ENCODE results near the gene ADAMTS18.

The ADAMTS18 gene

GRCh38 chr16:77435272-77435820, 512 bp upstream of the ADAMTS18 start:
- FAIRE-seq: no peak

DNA sequence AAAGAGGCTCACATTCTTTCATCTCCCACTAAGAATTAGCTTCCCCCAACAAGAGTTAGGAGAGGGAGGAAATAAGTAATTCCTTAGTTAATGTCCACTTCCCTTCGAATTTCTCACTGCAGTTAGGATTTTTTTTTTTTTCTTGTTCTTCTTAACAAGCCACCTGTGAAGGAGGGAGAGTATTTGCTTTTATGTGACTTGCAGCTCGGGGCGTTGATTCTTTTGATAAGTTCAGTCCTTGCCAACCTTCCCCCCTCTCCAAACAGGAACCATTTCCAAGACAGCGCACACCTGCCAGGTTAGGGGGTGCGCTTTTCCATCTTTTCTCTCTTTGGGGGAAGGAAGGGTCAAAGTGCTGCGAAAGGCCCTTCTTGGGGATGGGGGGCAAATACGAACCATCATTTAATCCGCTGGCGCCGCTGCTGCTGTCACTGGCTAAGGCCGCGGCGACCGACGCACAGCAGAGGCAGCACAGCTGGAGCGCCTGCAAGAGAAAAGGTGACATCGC, 758 bp downstream of the ADAMTS18 start:
- FAIRE-seq: no peak

DNA sequence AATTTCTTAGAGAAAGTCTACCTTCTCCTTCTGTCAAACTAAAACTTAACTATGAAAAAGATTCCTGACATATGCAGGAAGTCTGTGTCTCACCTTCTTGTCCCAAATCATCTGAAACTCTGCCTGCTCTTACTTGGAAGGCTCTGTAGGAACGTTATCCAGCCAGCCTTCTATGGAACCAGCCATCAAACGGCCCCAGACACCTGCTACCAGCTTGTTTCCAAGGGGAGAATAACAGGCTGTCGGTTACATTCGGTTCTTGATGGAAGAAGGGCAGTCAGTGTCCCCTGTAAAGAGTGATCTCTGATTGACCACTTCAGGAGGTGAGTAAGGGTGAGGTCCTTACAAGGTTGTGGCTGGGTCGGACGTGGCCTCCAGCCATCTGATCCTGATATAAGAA, 1.7 kb downstream of the ADAMTS18 start:
- no peak for FAIRE-seq

- no peak for FAIRE-seq
These were observed 2.6 kb downstream of the ADAMTS18 start for GRCh38 chr16:77432264-77432663.

DNA sequence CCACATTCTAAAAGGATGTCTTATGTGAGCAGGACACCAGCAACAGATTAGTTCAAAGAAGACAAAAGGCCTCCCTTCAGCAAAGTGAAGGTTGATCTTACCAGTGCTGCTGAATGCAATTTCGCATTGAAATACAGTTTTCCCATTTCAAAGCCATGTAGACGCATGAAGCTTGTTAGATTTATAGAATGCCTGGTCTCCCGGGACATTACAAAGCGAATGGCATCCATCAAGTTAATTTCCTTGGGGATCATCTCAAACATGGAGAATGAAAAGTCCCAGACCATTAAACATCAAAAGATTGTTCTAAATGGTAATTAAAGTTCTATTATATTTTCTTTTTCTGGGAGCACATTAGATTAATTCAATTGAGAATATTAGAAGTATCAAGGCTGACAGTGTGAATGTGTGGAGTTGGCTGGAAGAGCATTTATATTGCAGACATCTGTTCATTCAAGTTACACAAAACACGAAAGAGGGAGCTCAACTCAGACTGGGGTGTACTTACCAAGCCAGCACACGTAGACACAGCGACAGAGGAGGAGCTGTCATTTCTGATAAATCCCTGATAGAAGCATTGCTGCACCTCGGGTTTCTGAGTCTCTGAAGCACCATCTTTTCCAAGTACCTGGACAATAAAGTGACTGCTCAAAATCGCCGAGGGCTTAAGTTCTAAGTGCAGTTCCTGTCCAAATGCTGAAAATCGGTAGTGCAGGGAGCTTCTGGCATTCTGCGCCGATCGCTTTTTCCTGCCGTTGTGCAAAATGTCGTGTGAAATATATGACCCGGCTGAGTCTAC, 3.8 kb downstream of the ADAMTS18 start:
- FAIRE-seq: no peak

GRCh38 chr16:77430360-77430759, 4.5 kb downstream of the ADAMTS18 start:
- FAIRE-seq: no peak

GRCh38 chr16:77424871-77425604, 9.8 kb downstream of the ADAMTS18 start:
- no peak for FAIRE-seq

GRCh38 chr16:77422196-77422784, 12.5 kb downstream of the ADAMTS18 start:
- no peak for FAIRE-seq

DNA sequence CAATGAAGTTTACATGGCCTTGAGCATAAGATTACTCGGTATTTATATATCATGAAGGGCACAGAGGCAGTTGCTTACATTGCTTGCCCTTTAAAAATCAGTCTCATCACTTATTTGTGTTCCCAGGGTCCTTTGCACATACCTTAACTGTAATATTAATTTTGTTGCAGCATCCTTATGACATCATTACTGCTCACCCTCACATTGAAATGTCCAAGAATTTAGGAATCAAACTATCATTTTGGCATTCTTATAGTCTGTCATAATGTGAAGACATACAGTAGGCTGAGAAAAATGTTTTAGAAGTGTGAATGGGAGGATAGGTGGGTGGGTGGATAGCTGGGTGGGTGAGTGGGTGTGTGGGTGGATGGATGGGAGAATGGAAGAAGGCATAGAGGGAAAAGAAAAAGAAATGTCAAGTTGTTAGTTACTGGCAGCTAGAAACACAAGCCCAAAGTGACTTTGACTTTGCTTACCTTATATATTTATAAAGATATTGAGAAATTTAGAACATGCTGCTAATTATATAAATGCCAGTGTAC, 17.8 kb downstream of the ADAMTS18 start:
- no peak for FAIRE-seq

- no peak for FAIRE-seq
These were observed 20.0 kb downstream of the ADAMTS18 start for GRCh38 chr16:77414752-77415231.

- FAIRE-seq: no peak
These were observed 24.4 kb downstream of the ADAMTS18 start for GRCh38 chr16:77410449-77410848.

GRCh38 chr16:77409311-77409710, 25.5 kb downstream of the ADAMTS18 start:
- no peak for FAIRE-seq

DNA sequence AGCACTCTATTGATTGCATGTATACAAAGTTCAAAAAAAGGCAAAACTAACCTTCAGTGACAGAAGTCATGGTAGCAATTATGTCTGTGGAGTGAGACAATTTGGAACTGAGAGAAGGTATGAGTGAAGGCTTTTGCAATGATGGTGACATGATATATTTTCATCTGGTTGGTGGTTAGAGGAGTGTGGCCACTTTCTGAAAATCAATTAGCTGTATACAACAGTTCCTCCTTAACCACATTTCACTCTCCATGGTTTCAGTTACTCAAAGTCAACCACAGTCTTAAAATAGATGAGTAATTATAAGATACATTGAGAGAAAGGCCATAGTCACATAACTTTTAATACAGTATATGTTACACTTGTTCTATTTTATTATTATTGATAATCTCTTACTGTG, 26.2 kb downstream of the ADAMTS18 start:
- FAIRE-seq: no peak

GRCh38 chr16:77406680-77407079, 28.2 kb downstream of the ADAMTS18 start:
- no peak for FAIRE-seq

GRCh38 chr16:77404775-77405174, 30.1 kb downstream of the ADAMTS18 start:
- FAIRE-seq: no peak

DNA sequence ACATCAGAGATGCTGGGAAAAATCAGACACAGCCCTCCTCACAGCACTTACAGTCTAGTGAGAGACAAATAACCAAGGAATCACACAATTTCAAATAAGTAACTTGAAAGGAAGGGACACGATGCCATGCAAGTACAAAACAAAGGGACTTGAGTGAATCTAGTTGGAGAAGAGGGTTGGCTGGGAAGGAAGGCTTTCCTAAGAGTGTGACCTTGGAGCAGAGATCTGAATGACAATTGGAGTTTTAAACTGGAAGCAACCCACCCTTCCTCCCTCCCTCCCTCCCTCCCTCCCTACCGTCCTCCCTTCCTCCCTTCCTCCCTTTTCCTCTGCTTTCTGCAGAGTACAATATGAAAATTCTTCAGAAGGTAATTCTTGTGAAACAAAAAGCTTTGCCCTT, 31.1 kb downstream of the ADAMTS18 start:
- FAIRE-seq: no peak

DNA sequence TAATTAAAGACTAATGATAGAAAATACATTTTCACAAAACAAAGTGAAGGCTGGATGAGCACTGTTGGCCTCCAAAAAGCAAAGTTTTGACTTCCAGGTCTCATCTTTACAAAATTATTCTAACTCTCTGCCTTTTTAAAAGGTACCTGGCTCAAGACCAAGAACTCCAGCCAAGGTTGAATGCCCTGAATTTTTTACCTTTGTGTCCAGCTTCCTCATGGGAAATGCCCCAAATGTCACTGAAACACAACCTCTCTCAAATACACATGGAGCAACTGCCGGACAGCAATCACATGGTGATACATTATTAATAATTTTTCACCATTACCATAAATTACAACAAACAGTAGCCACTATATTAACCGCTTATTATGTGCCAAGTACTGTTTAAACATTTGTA, 32.2 kb downstream of the ADAMTS18 start:
- no peak for FAIRE-seq

DNA sequence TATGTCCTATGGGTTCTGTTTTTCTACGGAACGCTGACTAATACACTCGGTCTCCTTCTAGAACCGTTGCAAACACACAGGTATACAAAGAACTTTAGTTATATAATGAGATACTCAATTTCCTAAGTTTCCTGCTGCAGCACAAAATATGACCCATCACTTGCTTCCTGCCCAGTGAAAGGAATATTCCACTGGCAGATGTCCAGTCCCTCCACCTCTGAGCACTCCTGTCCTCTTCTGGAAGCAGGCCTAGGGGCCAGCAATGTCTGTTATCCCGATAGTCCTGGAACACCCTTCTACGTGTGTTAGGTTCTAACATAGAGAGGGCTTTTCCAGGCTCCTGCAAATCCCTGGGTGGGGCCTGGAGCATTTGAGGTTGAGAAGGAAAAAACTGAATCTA, 32.7 kb downstream of the ADAMTS18 start:
- no peak for FAIRE-seq

DNA sequence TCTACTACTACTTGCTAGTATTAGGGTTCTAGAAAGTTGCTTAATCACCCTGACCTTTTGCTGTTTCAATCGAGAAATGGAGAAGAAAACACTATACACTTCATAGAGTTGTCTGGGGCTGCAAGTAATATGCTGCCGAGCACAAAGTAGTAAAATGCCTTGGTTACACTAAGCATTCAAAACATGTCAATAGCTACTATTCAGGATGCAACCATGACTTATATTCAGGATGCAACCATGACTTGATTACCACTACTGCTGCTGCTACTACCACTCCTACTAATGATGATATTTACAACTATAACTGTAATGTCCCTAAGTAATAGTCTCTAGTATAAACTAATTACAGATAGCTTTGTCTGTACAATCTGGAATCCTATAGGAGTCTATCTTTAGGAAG, 35.3 kb downstream of the ADAMTS18 start:
- FAIRE-seq: no peak

- no peak for FAIRE-seq
These were observed 35.8 kb downstream of the ADAMTS18 start for GRCh38 chr16:77399066-77399465.

- no peak for FAIRE-seq
These were observed 36.3 kb downstream of the ADAMTS18 start for GRCh38 chr16:77398495-77398894.

DNA sequence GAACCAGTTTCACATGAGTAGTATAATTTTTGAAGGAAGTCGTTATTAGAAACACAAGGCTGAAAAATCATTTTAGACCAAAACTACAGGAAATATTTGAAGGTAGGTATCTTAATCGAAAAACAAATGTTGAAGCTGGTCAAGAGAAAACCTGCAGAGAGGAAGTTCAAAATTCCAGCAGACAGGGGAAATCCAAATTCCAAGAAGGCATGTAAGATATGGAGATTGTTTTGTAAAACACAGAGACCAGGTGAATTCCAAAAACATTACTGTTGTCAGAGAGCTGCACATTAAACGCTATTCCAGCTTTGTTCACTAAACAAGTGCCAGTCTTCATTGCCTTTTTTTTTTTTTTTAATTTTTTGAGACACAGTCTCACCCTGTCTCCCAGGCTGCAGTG, 38.4 kb downstream of the ADAMTS18 start:
- FAIRE-seq: no peak

- no peak for FAIRE-seq
These were observed 40.1 kb downstream of the ADAMTS18 start for GRCh38 chr16:77394699-77395098.
